HPDE6-E6E7 (cell line): ENCODE measurements around the gene BCL2L2.
A peak's percentile ranks its signal among the peaks of the same experiment; 100 is the strongest.

Experiments
- DNase-seq: peaks from one replicate; pipeline ENCODE4 v3.0.0; 2011; ENCODE audit warnings: missing footprints; ENCODE audit errors: extremely low spot score

Gene BCL2L2

DNA sequence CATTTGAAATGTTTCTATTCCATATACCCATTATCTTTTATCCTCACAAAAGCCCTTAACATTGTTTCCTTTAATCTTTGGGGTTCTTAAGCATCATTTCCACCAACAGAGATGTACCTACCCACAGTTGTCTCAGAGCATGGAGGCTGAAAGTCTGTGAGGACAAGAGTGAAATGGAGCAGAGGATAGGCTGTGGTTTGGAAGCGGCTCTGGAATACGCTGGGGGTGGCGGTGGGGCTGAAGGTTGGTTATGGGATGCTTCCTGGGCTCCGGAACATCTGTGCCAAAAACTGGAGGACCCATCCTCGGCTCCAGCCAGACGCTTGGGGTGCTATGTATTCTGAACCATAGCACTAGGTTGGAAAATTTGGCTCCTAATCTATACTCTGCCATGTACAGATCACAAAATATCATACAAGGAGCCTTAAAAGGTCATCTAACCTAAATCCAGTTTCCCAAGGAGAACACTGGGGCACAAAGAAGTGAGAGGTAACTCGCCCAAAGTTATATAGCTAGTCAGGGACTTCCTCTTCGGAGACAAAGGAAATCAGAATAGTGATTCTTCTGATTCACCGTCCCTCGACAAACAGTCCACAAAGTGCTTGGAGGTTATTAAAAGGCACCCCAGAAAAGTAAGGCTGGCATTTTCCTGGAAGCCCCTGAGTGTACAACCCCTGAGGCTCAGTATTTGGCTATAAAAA, 6.5 kb upstream of the BCL2L2 start:
- DNase-seq, result no peak

DNA sequence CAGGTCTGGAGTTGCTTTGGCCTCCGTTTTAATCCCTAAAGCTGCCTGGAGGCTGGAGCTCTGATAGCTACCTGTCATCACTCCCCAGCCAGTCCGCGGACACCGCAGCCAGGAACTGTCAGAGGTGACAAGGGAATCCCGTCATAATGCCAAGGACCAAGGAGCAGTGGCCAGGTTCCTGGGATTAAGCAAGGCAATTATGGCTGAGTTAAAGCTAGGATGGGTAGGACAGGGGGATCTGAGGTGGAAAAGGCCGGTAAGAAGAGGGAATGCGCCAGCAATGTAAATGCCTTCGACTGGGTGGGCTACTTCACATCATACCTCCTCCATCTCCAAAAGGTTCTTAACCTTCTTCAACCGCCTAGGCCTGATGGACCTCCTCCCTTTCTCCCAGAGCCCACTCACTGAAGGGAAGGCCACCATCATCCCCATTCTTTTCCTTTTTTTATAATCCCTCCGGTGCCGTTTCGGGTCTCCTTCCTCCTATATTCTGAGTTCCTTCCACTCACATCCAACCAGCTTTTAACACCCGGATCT, 5.9 kb upstream of the BCL2L2 start:
- no peak for DNase-seq

DNA sequence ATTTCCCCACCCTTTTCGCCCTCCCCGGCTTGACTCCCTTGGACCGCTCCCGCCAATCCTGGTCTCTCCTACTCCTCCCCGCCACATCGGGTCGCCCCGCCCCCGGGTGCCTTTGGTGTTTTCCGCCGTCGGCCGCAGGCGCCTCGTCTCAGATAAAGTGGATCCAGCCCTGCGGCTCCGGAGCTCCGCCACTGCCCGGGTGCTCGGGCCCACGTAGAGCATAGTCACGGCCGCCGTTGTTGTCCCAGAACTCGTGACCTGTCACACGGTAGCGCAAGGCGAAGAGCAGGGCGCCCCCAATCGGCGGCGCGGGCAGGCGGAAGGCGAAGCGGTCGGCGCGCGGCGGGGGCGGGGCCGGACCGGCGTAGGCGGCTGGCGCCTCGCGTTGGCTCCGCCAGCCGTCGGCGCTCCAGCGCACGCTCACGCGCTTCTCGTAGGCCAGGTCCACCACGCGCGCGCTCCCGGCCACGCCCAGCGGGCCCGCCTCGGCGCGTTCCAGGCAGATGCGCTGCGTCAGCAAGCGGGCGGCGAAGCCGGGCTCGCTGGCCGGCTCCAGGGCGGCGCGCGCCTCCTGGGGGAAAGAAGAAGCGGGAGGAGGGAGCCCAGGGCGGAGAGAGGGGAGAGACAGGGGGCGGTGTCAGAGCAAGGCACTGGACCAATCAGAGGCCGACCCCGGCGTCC, 5.2 kb upstream of the BCL2L2 start:
- peak; percentile 94 for DNase-seq

DNA sequence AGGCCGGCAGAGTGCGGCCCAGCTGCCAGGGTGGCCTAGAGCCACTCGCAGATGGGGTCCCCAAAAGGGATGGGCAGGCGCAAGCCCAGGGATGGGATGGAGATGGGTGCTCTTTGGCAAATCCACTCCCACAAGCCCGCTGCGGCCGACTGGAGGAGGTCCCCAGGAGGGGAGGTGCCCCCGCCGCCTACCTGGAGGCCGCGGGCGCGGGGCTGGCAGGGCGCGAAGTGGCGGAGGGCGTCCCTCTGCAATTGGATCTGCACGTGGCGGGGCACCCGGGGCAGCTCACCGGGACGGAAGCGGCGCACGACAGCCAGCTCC, 4.7 kb upstream of the BCL2L2 start:
- no peak for DNase-seq

DNA sequence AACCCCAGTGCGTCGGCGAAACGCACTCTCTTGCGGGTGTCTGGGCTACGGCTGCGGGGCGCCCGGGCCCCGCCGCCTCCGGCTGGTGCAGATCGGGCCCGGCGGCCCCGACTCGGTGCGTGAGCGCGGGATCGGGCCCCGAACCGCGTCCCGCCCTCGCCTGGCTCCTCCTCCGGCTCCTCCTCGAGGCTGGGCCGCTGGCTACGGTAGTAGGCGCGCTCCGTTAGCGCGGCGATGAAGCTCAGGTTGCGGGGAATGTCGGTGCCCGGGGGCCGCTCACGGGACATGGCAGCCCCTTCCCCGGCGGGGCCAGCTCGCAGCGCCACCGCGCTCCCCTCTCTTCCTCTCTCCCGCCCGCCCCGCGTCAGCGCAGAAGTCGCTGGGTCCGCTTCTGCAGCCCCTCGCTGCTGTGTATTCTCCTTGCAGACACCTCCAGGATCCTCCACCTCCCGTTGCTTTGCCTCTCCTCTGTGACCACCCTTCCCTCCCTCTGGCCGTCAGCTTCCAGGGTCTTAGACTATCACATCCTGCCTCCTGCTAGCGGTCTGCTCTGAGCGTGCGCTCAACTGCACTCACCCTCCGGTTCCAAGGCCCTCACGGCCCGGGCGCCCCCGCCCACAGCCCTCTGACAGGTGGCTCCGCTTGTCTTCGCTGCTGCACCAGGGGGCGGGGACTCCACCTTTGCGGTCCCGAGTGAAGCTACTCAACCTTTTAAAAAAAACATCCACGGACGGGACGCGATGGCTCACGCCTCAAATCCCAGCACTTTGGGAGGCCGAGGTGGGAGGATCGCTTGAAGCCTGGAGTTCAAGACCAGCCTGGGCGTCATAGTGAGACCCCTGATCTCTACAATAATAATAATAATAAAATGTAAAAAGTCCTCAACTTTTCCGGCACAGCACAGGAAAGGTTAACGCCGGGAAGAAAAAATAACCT, 4.1 kb upstream of the BCL2L2 start, which contains the start of gene PPP1R3E:
Gene PPP1R3E, minus strand, starts transcription at position 570 of the 936 bp plus-strand sequence. Its CDS starts 283 bp downstream, at position 287.
- no peak for DNase-seq

DNA sequence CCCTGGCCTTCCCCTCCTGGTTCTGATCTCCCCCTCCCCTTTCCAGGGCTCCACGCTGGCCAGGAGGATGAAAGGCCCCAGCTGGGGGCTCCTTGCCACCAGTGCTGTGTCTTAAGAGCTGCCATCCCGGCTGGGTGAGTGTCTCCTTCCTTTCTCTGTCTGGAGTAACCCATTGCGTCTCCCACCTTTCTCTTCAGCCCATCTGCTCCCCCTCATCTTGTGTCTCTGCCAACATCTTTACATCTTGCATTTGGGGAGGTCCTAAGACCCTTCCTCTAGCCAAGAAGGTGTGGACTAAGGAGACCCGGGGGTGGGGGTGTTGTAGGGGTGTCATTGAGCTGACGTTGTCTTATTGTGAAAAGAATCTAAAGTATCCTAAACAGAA, 505 bp downstream of the BCL2L2 start:
- DNase-seq, result no peak

DNA sequence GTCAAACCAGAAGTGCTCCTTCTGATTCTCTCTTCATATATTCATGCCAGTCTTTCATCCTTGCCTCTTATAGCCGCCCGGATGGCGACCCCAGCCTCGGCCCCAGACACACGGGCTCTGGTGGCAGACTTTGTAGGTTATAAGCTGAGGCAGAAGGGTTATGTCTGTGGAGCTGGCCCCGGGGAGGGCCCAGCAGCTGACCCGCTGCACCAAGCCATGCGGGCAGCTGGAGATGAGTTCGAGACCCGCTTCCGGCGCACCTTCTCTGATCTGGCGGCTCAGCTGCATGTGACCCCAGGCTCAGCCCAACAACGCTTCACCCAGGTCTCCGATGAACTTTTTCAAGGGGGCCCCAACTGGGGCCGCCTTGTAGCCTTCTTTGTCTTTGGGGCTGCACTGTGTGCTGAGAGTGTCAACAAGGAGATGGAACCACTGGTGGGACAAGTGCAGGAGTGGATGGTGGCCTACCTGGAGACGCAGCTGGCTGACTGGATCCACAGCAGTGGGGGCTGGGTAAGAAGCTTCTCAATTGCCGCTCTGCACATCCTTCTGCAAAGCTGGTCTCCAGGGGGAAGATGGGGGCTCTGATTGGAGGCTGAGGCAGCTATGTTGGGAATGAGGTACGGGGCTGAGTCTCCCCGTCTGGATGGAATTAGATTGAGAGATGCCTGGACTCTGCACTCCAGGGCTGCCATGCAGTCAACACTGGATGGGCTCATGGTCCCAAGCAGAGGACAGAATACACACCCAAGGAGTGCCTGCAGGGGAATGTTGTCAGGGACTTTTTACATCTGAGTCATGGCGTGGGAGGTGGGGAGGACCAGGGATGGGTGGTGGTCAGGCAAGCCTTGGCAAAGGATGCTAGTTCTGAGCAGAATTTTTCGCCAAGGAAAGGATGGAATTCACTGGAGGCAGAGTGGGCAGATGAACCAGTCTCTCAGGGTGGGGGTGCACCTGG, 1.3 kb downstream of the BCL2L2 start:
- no peak for DNase-seq

DNA sequence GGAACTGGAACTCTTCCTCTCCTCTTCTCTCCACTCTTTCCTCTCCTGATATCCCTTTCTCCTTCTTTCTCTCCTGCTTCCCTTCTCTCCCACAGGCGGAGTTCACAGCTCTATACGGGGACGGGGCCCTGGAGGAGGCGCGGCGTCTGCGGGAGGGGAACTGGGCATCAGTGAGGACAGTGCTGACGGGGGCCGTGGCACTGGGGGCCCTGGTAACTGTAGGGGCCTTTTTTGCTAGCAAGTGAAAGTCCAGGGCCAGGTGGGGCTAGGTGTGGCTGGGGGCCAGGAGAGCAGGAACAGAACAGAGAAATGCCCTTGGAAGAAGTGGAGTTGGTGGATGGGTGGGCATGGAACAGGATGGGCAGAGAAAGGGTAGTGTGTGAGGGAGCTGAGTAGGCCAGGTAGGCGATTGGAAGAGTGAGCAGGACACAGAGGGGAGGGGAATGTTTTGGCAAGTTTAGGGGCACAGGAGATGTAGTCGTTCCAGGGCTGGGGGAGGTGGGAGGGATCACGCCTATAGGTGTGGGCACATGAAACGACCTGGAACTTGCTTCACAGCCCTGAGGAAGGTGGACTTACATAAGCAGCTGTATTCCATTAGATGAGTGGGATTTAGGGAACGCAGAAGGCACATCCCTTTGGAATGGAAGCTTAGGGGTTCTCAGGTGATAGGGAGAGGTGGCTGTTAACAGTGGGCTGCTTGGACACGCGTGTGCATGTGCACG, 2.2 kb downstream of the BCL2L2 start:
- DNase-seq, result no peak

DNA sequence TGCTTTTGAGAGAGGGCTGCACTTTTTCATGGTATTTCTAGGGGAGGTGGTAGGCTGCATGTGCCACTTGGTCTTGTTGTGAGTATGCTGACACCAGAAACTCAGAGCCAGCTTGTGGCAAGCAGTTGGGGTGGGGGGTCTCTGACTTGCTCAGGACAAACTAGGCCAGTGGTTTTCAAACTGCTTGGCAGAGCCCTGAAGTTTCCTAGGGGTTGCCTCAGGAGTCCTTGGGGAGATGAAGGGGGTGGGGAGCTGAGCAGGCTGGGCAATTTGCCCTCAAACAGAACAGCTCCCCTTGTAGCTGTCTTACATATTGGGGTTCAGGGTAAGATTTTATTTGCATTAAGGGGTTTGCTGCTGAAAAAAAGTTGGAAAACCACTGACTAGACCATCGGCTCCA, 3.9 kb downstream of the BCL2L2 start:
- DNase-seq, result no peak

DNA sequence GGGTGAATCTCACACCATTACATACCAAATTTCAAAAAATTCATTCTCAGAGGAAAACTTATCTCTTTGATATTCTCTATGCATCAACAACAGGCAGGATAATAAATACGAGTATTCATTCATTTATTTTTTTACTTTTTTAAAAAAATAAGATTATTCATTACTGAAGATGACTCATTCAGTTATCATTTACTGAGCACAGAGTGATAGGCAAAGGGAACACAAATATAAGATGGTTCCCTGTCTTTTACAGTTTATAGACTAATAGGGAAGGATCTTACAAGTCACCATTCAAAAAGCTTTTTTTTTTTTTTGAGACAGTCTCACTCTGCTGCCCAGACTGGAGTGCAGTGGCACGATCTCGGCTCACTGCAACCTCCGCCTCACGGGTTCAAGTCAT, 9.7 kb downstream of the BCL2L2 start:
- no peak for DNase-seq

DNA sequence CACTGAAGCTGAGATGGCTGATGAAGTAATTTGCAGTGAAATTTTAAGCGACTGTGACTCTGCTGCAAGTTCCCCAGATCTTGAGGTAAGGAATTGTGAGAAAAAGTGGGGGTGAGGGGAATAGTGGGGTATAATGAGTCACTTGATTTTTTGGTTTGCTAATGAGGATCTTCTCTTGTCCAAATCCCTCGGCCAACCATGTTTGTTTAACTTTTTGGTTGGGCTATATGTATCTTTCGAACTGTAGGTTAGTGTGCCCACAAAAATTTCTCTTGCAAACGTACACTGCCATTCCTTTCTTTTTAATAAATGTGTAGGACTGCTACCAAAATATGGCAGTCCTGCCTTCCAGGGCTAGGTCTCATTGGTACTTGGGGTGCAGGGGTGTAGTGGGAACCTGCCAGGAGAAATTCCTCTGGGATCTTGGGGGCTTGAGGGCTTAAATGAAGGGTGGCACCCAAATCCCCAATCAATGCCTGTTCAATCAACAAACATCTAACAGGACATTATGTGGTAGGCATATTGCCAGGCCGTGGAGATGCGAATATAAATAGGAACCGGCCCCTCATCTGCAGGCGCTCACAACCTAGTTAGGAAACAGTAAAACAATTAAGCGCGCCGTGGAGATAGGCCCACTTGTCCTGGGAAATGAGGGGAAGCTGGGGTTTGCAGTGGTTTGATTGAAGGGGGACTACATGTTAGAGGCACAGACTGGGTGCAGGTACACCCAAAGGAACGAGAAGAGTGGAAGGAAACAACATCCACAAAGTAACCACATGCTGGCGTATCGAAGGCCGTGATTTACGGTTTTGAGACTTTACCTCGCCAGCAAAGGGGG, 13.3 kb downstream of the BCL2L2 start:
- DNase-seq, result no peak

DNA sequence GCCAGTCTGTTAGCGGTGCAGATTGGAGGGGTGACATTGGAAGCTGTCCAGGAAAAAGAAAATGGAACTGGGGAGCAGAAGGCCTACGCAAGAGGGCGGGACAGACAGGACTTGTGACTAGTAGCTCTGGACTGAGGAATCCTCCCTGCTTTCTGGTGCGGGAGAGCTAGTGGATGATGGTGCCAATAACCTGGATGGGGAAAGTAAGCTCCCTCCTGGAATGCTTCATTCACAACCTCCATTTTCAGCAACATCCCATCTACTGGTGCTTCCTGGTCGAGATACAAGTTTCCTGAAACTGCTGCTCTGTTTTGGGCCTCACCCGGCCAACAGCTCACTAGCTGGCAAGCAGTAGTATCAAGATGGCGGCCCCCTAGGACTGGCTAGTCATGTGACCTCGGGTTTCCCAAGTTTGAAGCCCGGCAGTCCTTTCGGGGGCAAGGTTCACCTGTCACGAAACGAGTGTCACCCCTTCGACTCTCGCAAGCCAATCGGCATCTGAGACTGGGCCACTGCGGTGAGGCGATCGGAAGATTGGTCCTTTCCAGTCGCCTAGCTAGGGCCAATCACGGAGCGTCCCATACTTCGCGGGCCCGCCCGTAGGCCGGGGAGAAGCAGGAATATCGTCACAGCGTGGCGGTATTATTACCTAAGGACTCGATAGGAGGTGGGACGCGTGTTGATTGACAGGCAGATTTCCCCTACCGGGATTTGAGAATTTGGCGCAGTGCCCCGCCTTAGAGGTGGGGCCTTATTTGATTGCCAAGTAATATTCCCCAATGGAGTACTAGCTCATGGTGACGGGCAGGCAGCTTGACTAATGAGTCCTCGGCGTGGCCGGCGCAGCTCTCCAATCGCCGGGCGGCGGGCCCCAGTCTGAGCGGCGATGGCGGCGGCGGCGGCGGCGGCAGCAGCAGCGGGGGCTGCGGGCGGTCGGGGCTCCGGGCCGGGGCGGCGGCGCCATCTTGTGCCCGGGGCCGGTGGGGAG, 14.2 kb downstream of the BCL2L2 start, which contains the start of gene PABPN1:
Gene PABPN1, plus strand, starts transcription at position 874 of the 988 bp plus-strand sequence. Its CDS starts 13 bp downstream, at position 887.
- DNase-seq, result peak; percentile 92

DNA sequence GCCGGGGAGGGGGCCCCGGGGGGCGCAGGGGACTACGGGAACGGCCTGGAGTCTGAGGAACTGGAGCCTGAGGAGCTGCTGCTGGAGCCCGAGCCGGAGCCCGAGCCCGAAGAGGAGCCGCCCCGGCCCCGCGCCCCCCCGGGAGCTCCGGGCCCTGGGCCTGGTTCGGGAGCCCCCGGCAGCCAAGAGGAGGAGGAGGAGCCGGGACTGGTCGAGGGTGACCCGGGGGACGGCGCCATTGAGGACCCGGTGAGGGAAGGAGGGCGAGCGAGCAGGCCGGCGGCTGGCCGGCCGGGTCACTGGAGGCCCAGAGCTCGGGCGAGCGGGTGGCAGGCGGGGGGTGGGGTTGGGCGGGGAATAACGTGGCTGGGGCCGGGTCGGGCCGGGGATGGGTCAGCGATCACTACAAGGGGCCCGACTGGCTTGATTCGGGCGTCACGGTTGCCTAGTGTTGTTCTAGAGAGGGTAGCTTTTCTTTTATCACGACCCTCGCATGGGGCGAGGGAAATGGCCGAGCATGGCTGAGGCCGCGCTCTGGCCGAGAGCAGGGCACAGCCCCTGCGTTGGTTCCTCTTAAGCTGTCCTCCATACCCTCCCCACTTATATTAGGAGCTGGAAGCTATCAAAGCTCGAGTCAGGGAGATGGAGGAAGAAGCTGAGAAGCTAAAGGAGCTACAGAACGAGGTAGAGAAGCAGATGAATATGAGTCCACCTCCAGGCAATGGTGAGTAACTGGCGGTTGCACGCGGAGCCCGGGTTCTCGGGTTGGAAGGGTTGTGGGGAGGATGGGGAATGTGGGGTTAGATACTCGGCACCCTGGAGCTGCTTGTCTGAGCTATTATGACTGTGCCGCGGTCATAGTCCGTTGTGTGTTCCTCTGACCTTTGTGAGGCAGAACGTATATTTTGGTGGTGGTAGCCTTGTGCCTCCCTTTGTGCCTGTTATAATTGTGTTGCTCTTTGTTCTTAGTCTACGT, 15.2 kb downstream of the BCL2L2 start:
- DNase-seq, result no peak

DNA sequence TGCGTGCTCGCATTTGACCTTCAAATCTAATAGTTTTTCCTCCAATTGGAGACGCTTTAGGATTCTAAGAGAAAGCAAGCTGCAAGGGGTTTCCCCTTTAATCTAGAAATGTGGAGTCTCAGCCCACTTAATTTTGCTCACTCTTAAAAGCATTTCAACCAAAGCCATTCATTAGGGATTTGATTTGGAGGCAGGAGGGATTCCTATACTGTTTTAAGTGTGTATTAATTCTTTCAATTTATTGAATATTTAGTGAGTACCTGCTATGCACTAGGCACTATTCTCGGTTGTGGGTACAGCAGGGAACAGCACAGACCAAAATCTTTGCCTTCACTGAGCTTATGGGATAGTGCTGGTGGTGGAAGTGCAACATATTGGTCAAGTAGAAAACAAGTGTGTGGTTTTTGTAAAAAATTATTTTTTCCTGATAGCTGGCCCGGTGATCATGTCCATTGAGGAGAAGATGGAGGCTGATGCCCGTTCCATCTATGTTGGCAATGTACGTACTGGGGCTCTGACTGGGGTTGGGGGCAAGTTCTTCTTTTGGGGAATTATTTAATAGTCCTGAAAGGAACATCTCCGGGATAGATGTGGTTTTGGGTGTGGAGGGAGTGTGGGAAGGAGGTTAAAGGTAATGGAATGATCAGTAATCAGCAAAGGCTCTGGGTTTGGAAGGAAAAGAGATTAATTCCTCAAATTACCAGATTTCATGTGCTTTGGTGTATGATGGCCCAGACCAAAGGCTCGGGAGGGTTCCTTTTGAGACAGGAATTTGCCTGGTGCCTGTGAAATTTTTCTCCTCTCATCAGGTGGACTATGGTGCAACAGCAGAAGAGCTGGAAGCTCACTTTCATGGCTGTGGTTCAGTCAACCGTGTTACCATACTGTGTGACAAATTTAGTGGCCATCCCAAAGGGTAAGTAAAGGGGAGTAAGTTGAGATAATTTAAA, 16.2 kb downstream of the BCL2L2 start:
- DNase-seq, result no peak

DNA sequence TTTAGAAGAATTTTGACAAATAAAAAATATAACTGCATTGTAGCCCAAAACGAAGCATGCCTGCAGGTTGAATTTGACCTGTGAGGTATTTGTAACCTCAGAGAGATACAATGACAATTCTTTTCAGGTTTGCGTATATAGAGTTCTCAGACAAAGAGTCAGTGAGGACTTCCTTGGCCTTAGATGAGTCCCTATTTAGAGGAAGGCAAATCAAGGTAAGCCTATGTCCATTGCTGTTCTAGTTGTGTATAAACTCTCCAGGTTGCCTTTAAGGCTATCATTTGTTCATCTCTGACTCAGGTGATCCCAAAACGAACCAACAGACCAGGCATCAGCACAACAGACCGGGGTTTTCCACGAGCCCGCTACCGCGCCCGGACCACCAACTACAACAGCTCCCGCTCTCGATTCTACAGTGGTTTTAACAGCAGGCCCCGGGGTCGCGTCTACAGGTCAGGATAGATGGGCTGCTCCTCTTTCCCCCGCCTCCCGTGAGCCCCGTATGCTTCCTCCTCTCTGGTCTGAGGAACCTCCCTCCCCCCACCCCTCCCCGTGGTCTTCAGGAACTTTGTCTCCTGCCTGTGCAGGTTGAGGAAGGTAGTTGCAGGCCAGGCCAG, 17.3 kb downstream of the BCL2L2 start:
- no peak for DNase-seq
